Neuronal stem cell (in vitro differentiated cells): Measurements from ENCODE around the gene KRT81.

ENCODE experiments used
- DNase-seq: peaks from one replicate; pipeline ENCODE4 v3.0.0-alpha.2; 2013; ENCODE audit warnings: low spot score
- H2AFZ ChIP-seq: one replicate; pipeline ENCODE4 v1.6.1; 2013; ENCODE audit warnings: mild to moderate bottlenecking, low read length, inconsistent platforms
- H2AK5ac ChIP-seq: 2 replicates; pipeline ENCODE4 v1.6.1; 2013; ENCODE audit warnings: low read depth, mild to moderate bottlenecking, inconsistent platforms, low read length, moderate library complexity, mixed read lengths
- H2BK120ac ChIP-seq: 2 replicates; pipeline ENCODE4 v1.6.1; 2013; ENCODE audit warnings: low read depth, mild to moderate bottlenecking, inconsistent platforms, low read length, moderate library complexity, mixed read lengths
- H2BK12ac ChIP-seq: one replicate; pipeline ENCODE4 v1.6.1; 2013; ENCODE audit warnings: low read length, inconsistent platforms
- H2BK15ac ChIP-seq: 2 replicates; pipeline ENCODE4 v1.6.1; 2013; ENCODE audit warnings: mild to moderate bottlenecking, low read length, inconsistent platforms, mixed read lengths
- H2BK5ac ChIP-seq: one replicate; pipeline ENCODE4 v1.6.1; 2013; ENCODE audit warnings: inconsistent platforms, mild to moderate bottlenecking, low read length, moderate library complexity
- H3K14ac ChIP-seq: one replicate; pipeline ENCODE4 v1.6.1; 2013; ENCODE audit warnings: low read length, inconsistent platforms
- H3K18ac ChIP-seq: 2 replicates; pipeline ENCODE4 v1.6.1; 2013; ENCODE audit warnings: low read length, inconsistent platforms
- H3K23ac ChIP-seq: 2 replicates; pipeline ENCODE4 v1.6.1; 2013; ENCODE audit warnings: low read depth, mild to moderate bottlenecking, mixed read lengths, low read length, inconsistent platforms; ENCODE audit not compliant: poor library complexity
- H3K27ac ChIP-seq: replicated peaks from 3 replicates; pipeline ENCODE4 v1.5.1; 2013; ENCODE audit warnings: low read length, inconsistent platforms
- H3K27me3 ChIP-seq, 3 experiments: 2 replicates each; pipeline ENCODE4 v1.6.1; 2013; ENCODE audit warnings: low read length in 3 of 3, mild to moderate bottlenecking in 2 of 3, inconsistent platforms in 1 of 3, low read depth in 1 of 3, mixed read lengths in 1 of 3, moderate library complexity in 1 of 3; ENCODE audit not compliant: control insufficient read depth in 3 of 3, insufficient read depth in 3 of 3
- H3K36me3 ChIP-seq, 2 donors: replicated peaks in 1 of 2; 2 replicates each; pipeline ENCODE4 v1.6.1; 2013; ENCODE audit warnings: low read length in 2 of 2; ENCODE audit not compliant: control insufficient read depth in 2 of 2, insufficient read depth in 2 of 2
- H3K4ac ChIP-seq: 2 replicates; pipeline ENCODE4 v1.6.1; 2013; ENCODE audit warnings: inconsistent platforms, mild to moderate bottlenecking, low read length, moderate library complexity
- H3K4me1 ChIP-seq, 2 donors: 1 replicate in 1 of 2; 2 replicates in 1 of 2; pipeline ENCODE4 v1.6.1; 2013; ENCODE audit warnings: low read length in 2 of 2, low read depth in 1 of 2; ENCODE audit not compliant: control insufficient read depth in 2 of 2, insufficient read depth in 1 of 2
- H3K4me2 ChIP-seq: one replicate; pipeline ENCODE4 v1.6.1; 2013; ENCODE audit warnings: mild to moderate bottlenecking, low read length, inconsistent platforms; ENCODE audit not compliant: insufficient read depth, poor library complexity, severe bottlenecking
- H3K4me3 ChIP-seq, 2 donors: 2 replicates each; pipeline ENCODE4 v1.5.1; 2013; ENCODE audit warnings: low read length in 2 of 2, mild to moderate bottlenecking in 2 of 2, inconsistent platforms in 1 of 2, moderate library complexity in 1 of 2
- H3K79me1 ChIP-seq: one replicate; pipeline ENCODE4 v1.6.1; 2013; ENCODE audit warnings: low read depth, mild to moderate bottlenecking, inconsistent platforms, low read length, moderate library complexity
- H3K9ac ChIP-seq: one replicate; pipeline ENCODE4 v1.6.1; 2013; ENCODE audit warnings: mild to moderate bottlenecking, low read depth, low read length, inconsistent platforms; ENCODE audit not compliant: poor library complexity
- H3K9me3 ChIP-seq, 2 donors: replicated peaks in 1 of 2; 2 replicates each; pipeline versions ENCODE3 to v1.6.1; 2013; ENCODE audit warnings: low read length in 2 of 2, mild to moderate bottlenecking in 2 of 2, inconsistent platforms in 1 of 2, low read depth in 1 of 2, mixed read lengths in 1 of 2, moderate library complexity in 1 of 2; ENCODE audit not compliant: control insufficient read depth in 2 of 2, insufficient read depth in 1 of 2
- H4K8ac ChIP-seq: one replicate; pipeline ENCODE4 v1.6.1; 2013; ENCODE audit warnings: low read depth, mild to moderate bottlenecking, inconsistent platforms, low read length, moderate library complexity
- H4K91ac ChIP-seq: one replicate; pipeline ENCODE4 v1.6.1; 2013; ENCODE audit warnings: low read length, low read depth, mild to moderate bottlenecking, inconsistent platforms; ENCODE audit not compliant: poor library complexity
- WGBS, 2 donors: extraction: QIAGEN DNeasy Blood & Tissue Kit; methylation state at CpG; one replicate each; pipeline ENCODE4 v1.1.7; 2013; ENCODE audit warnings: missing lambda C conversion rate in 2 of 2, mixed read lengths in 1 of 2; ENCODE audit not compliant: insufficient read length in 2 of 2, insufficient replicate concordance in 1 of 2; ENCODE audit errors: extremely low coverage in 2 of 2; 5-methylcytosine and 5-hydroxymethylcytosine counted together

Gene KRT81

DNA sequence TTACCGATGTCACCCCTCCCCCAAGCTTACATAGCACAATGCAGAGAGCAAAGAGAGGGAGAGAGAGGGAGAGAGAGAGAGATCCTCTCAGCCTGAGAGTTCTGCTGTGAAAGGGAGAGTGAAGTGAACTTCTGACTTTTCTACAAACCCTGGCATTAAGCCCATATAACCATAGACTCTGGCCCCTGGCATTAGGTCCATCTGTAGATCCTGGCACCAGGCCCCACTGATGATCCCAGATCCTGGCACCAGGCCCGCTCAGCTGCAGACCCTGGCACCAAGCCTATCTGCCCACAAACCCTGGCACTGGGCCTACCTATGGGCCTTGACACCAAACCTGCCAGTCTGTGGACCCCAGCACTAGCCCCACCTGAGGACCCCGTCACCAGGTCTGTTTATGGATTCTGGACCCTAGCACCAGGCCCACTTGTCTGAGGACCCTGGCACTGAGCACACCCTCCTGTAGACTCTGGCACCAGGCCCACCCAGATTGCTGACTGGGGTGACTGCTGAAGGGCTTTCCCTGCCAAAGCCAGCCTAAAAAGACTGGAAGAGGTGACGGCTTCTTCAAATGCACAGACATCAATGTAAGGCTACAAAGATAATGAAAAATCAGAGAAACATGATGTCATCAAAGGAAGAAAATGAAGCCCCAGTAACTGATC is 44.4 kb upstream of the KRT81 start:
- Histone ChIP-seq H3K36me3 (no peaks in the 10 kb centered on the region), H3K27ac (no peak overlapping the region), H3K23ac (peak overlapping the region; percentile 17), H3K4ac (no peak overlapping the region), H2BK12ac (no peak overlapping the region), H3K4me3 (no peak overlapping the region), H3K14ac (peak overlapping the region; percentile 41), H4K8ac (no peak overlapping the region), H3K9ac (no peak overlapping the region), H2AFZ (no peak overlapping the region), H4K91ac (no peak overlapping the region), H2BK120ac (no peak overlapping the region), H3K79me1 (no peaks in the 10 kb centered on the region), H3K9me3 (peaks cover 0 to 3% of the 10 kb centered on the region in 2 donors), H3K27me3 (peaks cover 0 to 4% (median 0%) of the 10 kb centered on the region in 3 experiments), H2AK5ac (no peak overlapping the region), H2BK15ac (no peak overlapping the region), H3K18ac (no peak overlapping the region), H3K4me1 (peaks cover 0 to 2% of the 10 kb centered on the region in 2 donors), H3K4me2 (no peak overlapping the region), H2BK5ac (no peak overlapping the region)
- WGBS, 2 donors = no CpG with 5 or more reads among the region's 4 CpGs
- no peak for DNase-seq

DNA sequence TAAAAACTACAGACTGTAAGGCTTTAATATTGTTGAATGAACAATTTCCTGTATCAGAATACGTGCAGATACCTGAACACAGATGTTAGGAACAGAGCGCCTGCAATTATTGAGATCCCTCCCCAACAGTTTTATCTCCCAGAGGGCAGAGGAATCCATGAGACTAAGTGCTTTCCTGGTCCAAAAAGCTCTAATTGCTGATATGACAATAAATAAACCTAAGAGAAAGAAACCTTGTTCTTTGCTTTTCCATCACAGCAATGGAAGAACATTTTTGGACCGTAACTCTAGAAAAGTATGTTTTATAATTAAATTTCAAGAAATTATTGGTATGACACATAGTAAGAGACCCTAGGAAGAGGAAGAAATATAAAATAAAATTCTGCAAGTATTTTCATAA is 42.9 kb upstream of the KRT81 start:
- H3K4me1 ChIP-seq = no peaks in the 10 kb centered on the region
- no peak overlapping the region for H2AFZ ChIP-seq
- H4K8ac ChIP-seq = no peak overlapping the region
- H3K4ac ChIP-seq = no peak overlapping the region
- H2BK12ac ChIP-seq = no peak overlapping the region
- H3K23ac ChIP-seq = no peak overlapping the region
- no peak overlapping the region for H2BK5ac ChIP-seq
- H3K14ac ChIP-seq = no peak overlapping the region
- no peak overlapping the region for H3K18ac ChIP-seq
- H3K36me3 ChIP-seq = no peaks in the 10 kb centered on the region
- WGBS, 2 donors = no CpG with 5 or more reads among the region's 3 CpGs
- peaks cover 0 to 3% of the 10 kb centered on the region in 2 donors for H3K9me3 ChIP-seq
- no peak for DNase-seq
- H2AK5ac ChIP-seq = no peak overlapping the region
- H3K4me3 ChIP-seq = no peak overlapping the region
- no peak overlapping the region for H4K91ac ChIP-seq
- H3K27me3 ChIP-seq = no peaks in the 10 kb centered on the region
- H3K27ac ChIP-seq = no peak overlapping the region
- H2BK15ac ChIP-seq = no peak overlapping the region
- no peaks in the 10 kb centered on the region for H3K79me1 ChIP-seq
- H2BK120ac ChIP-seq = no peak overlapping the region
- no peak overlapping the region for H3K9ac ChIP-seq
- H3K4me2 ChIP-seq = no peak overlapping the region

DNA sequence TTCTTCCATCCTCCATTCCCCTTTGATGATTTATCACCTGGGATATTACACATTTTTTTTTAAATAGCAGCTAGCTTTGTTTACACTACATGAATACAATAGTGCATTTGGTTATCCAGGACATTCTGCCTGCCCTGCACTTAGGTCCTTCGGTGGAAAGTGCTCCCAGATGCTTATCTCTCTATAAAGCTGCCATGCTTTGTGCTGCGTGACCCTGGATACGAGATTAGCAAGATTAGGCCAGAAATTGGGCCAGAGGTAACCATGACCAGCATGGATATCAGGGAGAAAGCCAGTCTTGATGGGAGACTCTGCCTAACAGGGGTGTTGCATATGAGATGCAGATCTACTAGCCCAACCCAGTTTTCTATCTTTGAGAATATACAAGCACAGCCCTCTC is 42.0 kb upstream of the KRT81 start:
- H2AK5ac ChIP-seq = no peak overlapping the region
- no peak overlapping the region for H2BK120ac ChIP-seq
- no peak for DNase-seq
- no peak overlapping the region for H3K9ac ChIP-seq
- H2BK5ac ChIP-seq = no peak overlapping the region
- no CpG with 5 or more reads among the region's 3 CpGs for WGBS, 2 donors
- no peak overlapping the region for H4K8ac ChIP-seq
- no peak overlapping the region for H2AFZ ChIP-seq
- H3K14ac ChIP-seq = no peak overlapping the region
- no peaks in the 10 kb centered on the region for H3K79me1 ChIP-seq
- H3K23ac ChIP-seq = no peak overlapping the region
- H3K18ac ChIP-seq = no peak overlapping the region
- H2BK12ac ChIP-seq = no peak overlapping the region
- no peak overlapping the region for H2BK15ac ChIP-seq
- no peaks in the 10 kb centered on the region for H3K27me3 ChIP-seq
- H3K4me1 ChIP-seq = no peaks in the 10 kb centered on the region
- no peak overlapping the region for H3K4ac ChIP-seq
- H3K4me2 ChIP-seq = no peak overlapping the region
- no peaks in the 10 kb centered on the region for H3K36me3 ChIP-seq
- peaks cover 0 to 3% of the 10 kb centered on the region in 2 donors for H3K9me3 ChIP-seq
- H3K27ac ChIP-seq = no peak overlapping the region
- H4K91ac ChIP-seq = no peak overlapping the region
- no peak overlapping the region for H3K4me3 ChIP-seq

DNA sequence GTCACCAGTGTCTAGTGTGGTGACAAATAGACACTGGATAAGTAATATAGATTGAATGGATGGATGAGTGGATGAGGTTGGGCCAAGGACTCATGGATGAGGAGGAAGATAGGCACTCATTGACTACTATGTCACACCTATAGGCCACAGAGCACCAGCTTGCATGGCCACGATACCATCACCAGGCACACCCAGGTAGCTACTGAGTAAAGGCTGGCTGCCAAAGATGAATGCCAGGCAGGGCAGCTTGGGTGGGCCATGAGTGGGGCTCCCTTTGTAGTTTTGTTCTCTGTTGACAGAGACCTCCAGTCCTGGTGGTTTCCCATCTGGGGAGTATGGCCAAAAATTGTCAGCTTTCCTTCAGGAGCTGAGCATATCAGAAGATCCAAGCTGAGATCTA is 41.0 kb upstream of the KRT81 start:
- no CpG with 5 or more reads among the region's 1 CpG for WGBS, 2 donors
- H3K79me1 ChIP-seq = no peaks in the 10 kb centered on the region

More for the DNA sequence above, 41.0 kb upstream of the KRT81 start:
- no peak overlapping the region for H3K23ac ChIP-seq
- H2AK5ac ChIP-seq = no peak overlapping the region
- H2AFZ ChIP-seq = no peak overlapping the region
- no peak overlapping the region for H3K4ac ChIP-seq
- no peak for DNase-seq
- H3K14ac ChIP-seq = no peak overlapping the region
- no peak overlapping the region for H2BK15ac ChIP-seq
- no peak overlapping the region for H3K18ac ChIP-seq
- no peaks in the 10 kb centered on the region for H3K27me3 ChIP-seq
- no peak overlapping the region for H4K91ac ChIP-seq
- H3K4me1 ChIP-seq = no peaks in the 10 kb centered on the region
- H3K9me3 ChIP-seq = peaks cover 0 to 3% of the 10 kb centered on the region in 2 donors
- H4K8ac ChIP-seq = no peak overlapping the region
- no peak overlapping the region for H2BK5ac ChIP-seq
- H3K4me3 ChIP-seq = no peak overlapping the region
- H2BK12ac ChIP-seq = no peak overlapping the region
- no peak overlapping the region for H2BK120ac ChIP-seq
- H3K9ac ChIP-seq = no peak overlapping the region
- no peak overlapping the region for H3K27ac ChIP-seq
- H3K36me3 ChIP-seq = no peaks in the 10 kb centered on the region
- H3K4me2 ChIP-seq = no peak overlapping the region
